ENCODE data around the gene DYNLT2. TPM values are rescaled to one million over a fixed set of nuclear protein-coding genes. Genes with fewer than 3 reads are reported as not detected.
A peak's percentile ranks its signal among the peaks of the same experiment; 100 is the strongest.

The DYNLT2 gene
- total and polyA plus RNA-seq, 2 of the 13 experiments (the other 11 are each of a cell fraction or from before 2014, with no cell fraction given), result 2.1 to 4.3 TPM

- TF ChIP-seq ZNF564 (CRISPR knock-in tag; IDR thresholded peaks at IDR 0.05) (no peak), ZNF850 (CRISPR knock-in tag; conservative IDR thresholded peaks at IDR 0.05) (no peak), ZNF589 (CRISPR knock-in tag; conservative IDR thresholded peaks at IDR 0.05) (no peak), ZNF441 (CRISPR knock-in tag; IDR thresholded peaks at IDR 0.05; ENCODE audit: borderline replicate concordance) (peak; percentile 86), ZNF253 (CRISPR knock-in tag; IDR thresholded peaks at IDR 0.05; ENCODE audit: borderline replicate concordance) (peak; percentile 18; the same call in 1 of the 2 replicates), TCF7L2 (IDR thresholded peaks at IDR 0.05; ENCODE audit: low read depth, low read length) (no peak), ZNF777 (CRISPR knock-in tag; IDR thresholded peaks at IDR 0.05) (no peak; the same call in 1 of the 2 replicates), ZNF407 (CRISPR knock-in tag; IDR thresholded peaks at IDR 0.05; ENCODE audit: not compliant biosample characterization) (peak; percentile 85), ZNF552 (CRISPR knock-in tag; IDR thresholded peaks at IDR 0.05; ENCODE audit: borderline replicate concordance) (peak; percentile 83), ZNF317 (CRISPR knock-in tag; IDR thresholded peaks at IDR 0.05) (peak; percentile 91), THAP7 (CRISPR knock-in tag; IDR thresholded peaks at IDR 0.05) (peak; percentile 89), NFE2L2 (IDR thresholded peaks at IDR 0.05; ENCODE audit: low read length) (no peak), BCL3 (CRISPR knock-in tag; IDR thresholded peaks at IDR 0.05) (peak; percentile 93), ZSCAN12 (CRISPR knock-in tag; IDR thresholded peaks at IDR 0.05) (peak; percentile 28; the same call in 1 of the 2 replicates), ZSCAN29 (CRISPR knock-in tag; conservative IDR thresholded peaks at IDR 0.05) (no peak), ELF3 (CRISPR knock-in tag; IDR thresholded peaks at IDR 0.05) (peak; percentile 50; the same call in 1 of the 2 replicates), RARG (CRISPR knock-in tag; IDR thresholded peaks at IDR 0.05; ENCODE audit: low read depth) (0 out of 2 replicates have a peak, but pooled peaks have one; percentile 52)
Measured at GRCh38 chr6:169789944-169790927, 38.9 kb upstream of the DYNLT2 start (continued).

Data from HepG2 (cell line).